Embryonic facial prominence (tissue), 1 donor: Measurements from ENCODE around the gene AGBL1.

Experiments used
- DNase-seq: peaks from one replicate; pipeline ENCODE4 v3.0.0-alpha.2; 2016; ENCODE audit errors: extremely low spot score

Gene AGBL1

GRCh38 chr15:86236356-86237110 lies 156.9 kb downstream of the AGBL1 start:
- DNase-seq = no peak

DNA sequence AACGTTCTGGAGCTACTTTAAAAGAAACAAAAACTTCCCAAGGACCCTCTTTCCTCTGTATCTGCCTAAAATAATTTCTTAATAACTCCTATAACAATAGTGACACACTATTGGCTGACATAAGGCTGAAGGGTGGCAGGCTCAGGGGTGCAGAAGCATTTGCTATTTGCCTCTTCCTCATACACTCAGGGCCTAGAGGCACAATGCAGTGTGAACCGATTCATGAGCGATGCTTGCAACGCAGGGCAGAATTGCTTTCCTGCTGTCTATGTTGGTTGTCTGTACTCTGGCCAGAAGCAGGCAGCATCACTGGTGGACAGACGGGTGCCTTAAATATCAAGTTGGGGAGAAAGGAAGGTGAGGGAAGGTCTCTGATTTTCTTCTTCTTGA lies 157.4 kb downstream of the AGBL1 start:
- DNase-seq = no peak

DNA sequence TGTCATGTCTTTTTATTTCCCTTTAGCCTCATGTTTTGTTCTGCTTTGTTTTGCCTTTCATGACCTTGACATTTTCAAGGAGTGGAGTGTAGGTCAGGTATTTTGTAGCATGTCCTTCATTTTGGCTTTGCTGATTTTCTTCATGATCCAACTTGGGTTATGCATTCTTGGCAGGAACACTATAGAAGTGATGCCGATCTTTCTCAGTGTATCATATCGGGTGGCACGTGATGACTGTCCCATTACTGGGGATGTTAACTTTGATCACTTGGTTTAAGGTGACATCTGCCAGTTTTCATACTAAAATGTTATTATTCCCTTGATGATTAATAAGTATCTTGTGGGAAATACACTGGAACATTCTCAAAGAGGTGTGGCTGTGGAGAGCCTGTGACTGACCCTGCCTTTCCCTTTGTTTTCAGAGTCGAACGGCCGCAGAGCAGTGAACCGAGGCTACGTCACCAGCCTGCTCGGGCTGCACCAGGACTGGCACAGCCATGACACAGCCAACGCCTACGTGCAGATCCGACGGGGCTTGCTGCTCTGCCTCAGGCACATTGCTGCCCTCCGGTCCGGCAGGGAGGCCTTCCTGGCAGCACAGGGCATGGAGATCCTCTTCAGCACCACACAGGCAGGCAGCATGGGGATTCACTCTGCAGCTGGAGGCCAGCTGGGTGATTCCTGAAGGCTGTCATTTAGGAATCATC lies 167.7 kb downstream of the AGBL1 start:
- DNase-seq = no peak

DNA sequence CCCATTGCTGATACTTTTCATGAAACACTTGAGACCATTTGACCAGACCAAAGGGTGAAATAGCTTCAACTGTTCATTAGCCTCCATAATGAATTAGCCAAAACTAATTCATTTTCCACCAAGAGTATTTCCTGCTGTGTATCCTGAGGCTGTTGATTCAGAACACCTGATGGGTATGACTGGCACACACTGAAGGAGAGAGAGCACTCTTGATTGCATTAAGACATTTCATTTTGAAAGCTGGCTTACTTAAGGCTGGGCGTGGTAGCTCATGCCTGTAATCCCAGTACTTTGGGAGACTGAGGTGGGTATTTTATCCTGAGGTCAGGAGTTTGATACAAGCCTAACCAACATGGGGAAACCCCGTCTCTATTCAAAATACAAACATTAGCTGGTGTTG lies 175.6 kb downstream of the AGBL1 start:
- no peak for DNase-seq

DNA sequence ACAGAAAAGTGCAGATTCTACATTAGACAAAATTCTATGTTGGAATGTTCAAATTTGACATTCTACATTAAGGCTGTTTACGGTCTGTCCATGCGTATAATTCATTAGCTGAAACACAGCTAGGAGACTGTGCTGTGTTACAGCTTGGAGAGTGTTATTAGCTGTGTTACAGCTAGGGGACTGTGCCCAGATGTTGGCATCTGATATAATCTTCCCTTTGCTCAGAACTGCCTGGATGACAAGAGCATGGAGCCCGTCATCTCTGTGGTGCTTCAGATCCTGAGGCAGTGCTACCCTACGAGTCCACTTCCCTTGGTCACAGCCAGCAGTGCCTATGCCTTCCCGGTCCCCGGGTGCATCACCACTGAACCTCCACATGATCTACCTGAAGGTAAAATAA lies 177.0 kb downstream of the AGBL1 start:
- DNase-seq = no peak

- no peak for DNase-seq
Observed at GRCh38 chr15:86259589-86259988, 179.9 kb downstream of the AGBL1 start.

- DNase-seq = no peak
Observed at GRCh38 chr15:86263230-86263629, 183.6 kb downstream of the AGBL1 start.

DNA sequence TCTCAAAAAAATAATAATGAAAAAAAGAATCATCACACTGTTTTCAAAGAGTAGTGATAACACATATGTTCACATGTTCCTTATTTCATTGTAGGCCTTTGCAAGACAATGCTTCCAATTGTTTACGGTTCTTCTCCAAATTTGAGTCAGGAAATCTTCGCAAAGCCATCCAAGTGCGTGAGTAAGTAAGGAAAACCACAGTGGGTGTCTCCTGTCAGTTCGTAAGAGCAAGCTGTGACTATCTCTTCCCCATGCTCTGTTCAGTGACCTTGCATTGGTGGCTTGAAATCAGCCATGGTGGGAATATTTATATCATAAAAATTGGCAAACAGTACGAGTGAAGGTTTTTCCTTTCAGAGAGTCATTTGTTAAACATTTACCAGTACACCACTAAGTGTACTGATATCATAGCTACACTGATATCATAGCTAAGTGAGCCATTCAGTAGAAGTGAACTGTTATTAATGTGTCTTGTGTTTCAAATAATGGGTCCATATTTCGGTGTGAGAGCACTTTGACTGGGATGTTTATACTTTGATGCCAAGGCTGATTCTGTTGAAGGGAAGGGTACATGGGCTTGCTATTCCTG lies 187.3 kb downstream of the AGBL1 start:
- DNase-seq = no peak

GRCh38 chr15:86267892-86268291 lies 188.2 kb downstream of the AGBL1 start:
- DNase-seq = no peak

DNA sequence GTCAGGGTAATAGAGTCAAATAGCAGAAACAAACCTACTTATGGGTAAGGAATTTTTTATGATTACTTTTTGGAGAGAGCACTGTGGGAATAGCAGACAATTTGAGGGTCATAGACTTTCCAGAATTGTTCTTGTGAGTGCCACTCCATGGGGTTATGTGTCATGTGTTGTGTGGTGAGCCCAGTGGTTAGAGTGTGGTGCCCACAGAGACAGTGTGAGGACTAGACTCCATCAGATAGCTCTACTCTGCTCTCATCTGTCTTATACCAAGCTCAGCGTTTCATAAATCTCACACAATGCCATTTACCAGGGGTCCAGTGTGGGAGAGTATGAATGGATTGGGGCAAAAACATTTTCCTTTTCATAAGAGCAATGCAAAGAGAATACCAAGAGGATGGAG lies 188.9 kb downstream of the AGBL1 start:
- DNase-seq = no peak

GRCh38 chr15:86273309-86273708 lies 193.6 kb downstream of the AGBL1 start:
- DNase-seq = no peak

DNA sequence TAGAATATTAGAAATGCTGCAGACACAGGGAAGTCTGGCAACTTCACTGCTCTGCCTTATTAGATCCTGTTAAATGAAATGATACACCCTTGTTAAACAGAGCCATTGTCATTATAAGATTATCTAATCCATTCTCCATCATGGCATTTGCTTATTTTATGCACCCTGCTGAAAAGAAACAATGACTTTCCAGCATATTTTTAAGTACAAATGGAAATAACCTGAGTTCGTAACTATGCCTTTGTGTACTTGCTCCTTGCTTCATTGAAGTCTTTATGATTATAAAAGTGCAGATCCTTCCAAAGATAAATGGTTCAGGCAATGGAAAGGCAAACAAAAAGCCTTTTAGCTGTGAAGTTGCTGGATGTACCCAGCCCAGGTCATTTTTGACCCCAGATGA lies 195.7 kb downstream of the AGBL1 start:
- no peak for DNase-seq

- DNase-seq = no peak
Observed at GRCh38 chr15:86278586-86278985, 198.9 kb downstream of the AGBL1 start.

GRCh38 chr15:86284635-86285034 lies 205.0 kb downstream of the AGBL1 start:
- no peak for DNase-seq

DNA sequence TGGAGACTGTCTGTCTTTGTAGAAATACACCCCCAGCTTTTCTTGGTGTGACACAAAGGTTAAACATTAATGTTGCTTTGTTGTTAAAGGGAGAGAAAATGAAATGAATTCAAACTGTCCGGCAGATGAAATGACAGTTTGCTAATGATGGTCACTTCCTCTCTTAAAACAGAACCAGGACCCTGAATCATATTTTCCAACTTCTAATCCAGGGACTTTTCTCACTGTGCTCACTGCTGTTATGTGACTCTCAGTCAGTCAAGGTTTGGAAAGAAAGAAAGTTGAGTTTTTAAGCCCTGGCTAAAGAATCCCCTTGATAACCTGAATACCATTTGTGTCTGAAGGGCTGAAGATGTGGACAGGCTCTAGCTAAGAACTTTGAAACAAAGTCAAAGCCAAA lies 215.8 kb downstream of the AGBL1 start:
- no peak for DNase-seq

GRCh38 chr15:86296769-86297168 lies 217.1 kb downstream of the AGBL1 start:
- DNase-seq = no peak

- no peak for DNase-seq
Observed at GRCh38 chr15:86300390-86301125, 220.9 kb downstream of the AGBL1 start.

GRCh38 chr15:86311568-86312280 lies 232.1 kb downstream of the AGBL1 start:
- no peak for DNase-seq

- DNase-seq = no peak
Observed at GRCh38 chr15:86312486-86312885, 232.8 kb downstream of the AGBL1 start.

DNA sequence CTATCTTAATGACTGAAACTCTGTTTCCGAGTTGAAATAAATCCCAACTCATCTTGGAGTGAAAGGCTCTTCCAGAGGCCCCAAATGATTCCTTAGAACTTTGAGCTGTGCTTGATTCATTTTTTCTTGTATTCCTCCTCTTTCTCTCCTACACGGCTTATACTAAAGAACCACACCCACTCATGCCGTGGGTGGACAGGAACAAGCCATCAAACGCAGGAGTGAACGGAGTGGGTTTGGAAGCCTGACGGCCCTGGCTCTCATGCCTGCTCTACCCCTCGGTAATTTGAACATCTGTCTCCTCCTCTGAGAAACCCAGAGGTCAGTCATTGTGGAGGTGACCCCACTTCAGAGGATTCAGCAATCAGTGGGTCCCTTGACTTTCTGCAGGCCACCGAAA lies 236.5 kb downstream of the AGBL1 start:
- DNase-seq = no peak

GRCh38 chr15:86316726-86317383 lies 237.2 kb downstream of the AGBL1 start:
- DNase-seq = no peak
